K562 (cell line): ENCODE measurements around the gene YPEL2. TPM values are rescaled to one million over a fixed set of nuclear protein-coding genes. Genes with fewer than 3 reads are reported as not detected.

Experiments
- ATAC-seq: fragments of 200-7000 bp; cut with Tn5 transposase; 3 replicates; pipeline ENCODE4 v1.9.1; 2020; ENCODE audit warnings: moderate library complexity
- BruUV-seq: library from RNA; stranded (reverse); fragments of 400-500 nt; replicated peaks from 2 replicates; lab custom pipeline; 2021; lab: Mats Ljungman, UMichigan
- CTCF ChIA-PET: fragments of 300-600 bp; formaldehyde crosslinking; extraction: SDS; loops from one replicate; lab custom pipeline; 2021; ENCODE audit warnings: low intra/inter-chr PET ratio; lab: Yijun Ruan, JAX
- POLR2A ChIA-PET: fragments of 300-600, 350-650 bp; sonication (Branson Sonifier 250); formaldehyde crosslinking; extraction: SDS; loops from one replicate; lab custom pipeline; 2021; ENCODE audit warnings: antibody characterized with exemption, inconsistent platforms; lab: Yijun Ruan, JAX
- DNase-seq, 4 experiments: peaks; one replicate each; pipeline versions ENCODE4 v3.0.0 to v3.0.0-alpha.2; 2011 to 2018; ENCODE audit warnings: low spot score in 3 of 4, mixed read lengths in 3 of 4; ENCODE audit errors: extremely low read depth in 1 of 4
- FAIRE-seq: peaks from 2 replicates; lab custom pipeline; 2011; peaks lifted over from hg19 to GRCh38; lab: Jason Lieb, UNC
- H2AFZ ChIP-seq: 2 replicates; pipeline ENCODE4 v1.6.0; 2011; ENCODE audit warnings: low read depth, low read length, control low read depth, inconsistent platforms
- H3K27ac ChIP-seq: fragments of 200-600 bp; 3 replicates; pipeline ENCODE4 v1.8.0; 2011; ENCODE audit warnings: low read depth, mild to moderate bottlenecking, control low read depth, inconsistent platforms, low read length, moderate library complexity, mixed read lengths; ENCODE audit errors: extremely low read depth
- H3K27me3 ChIP-seq, 2 experiments: fragments of 300-600 bp in 1 of 2; 2 replicates in 1 of 2; 3 replicates in 1 of 2; pipeline versions ENCODE4 v1.6.0 to v1.8.0; 2011; ENCODE audit warnings: inconsistent platforms in 2 of 2, low read length in 2 of 2, mild to moderate bottlenecking in 1 of 2, mixed read lengths in 1 of 2, moderate library complexity in 1 of 2; ENCODE audit not compliant: control insufficient read depth in 2 of 2, insufficient read depth in 2 of 2
- H3K36me3 ChIP-seq: fragments of 300-600 bp; 3 replicates; pipeline ENCODE4 v1.8.0; 2011; ENCODE audit warnings: mild to moderate bottlenecking, low read length, inconsistent platforms; ENCODE audit not compliant: control insufficient read depth, insufficient read depth
- H3K4me1 ChIP-seq, 2 experiments: fragments of 200-600 bp in 1 of 2; replicated peaks in 1 of 2; 2 replicates in 1 of 2; 3 replicates in 1 of 2; pipeline versions ENCODE4 v1.5.1 to v1.8.0; 2011; ENCODE audit warnings: inconsistent platforms in 2 of 2, low read length in 2 of 2, mild to moderate bottlenecking in 1 of 2, mixed read lengths in 1 of 2, moderate library complexity in 1 of 2; ENCODE audit not compliant: control insufficient read depth in 2 of 2, insufficient read depth in 2 of 2
- H3K4me2 ChIP-seq: 2 replicates; pipeline ENCODE4 v1.6.1; 2011; ENCODE audit warnings: low read length, control low read depth, inconsistent platforms, mixed read lengths; ENCODE audit not compliant: insufficient read depth
- H3K4me3 ChIP-seq: fragments of 200-600 bp; sonication (generic), shearing (Covaris generic); 2 replicates; pipeline ENCODE4 v1.5.1; 2016; ENCODE audit warnings: control low read depth, inconsistent platforms
- H3K79me2 ChIP-seq: fragments of 200-600 bp; 3 replicates; pipeline ENCODE4 v1.8.0; 2011; ENCODE audit warnings: low read length, inconsistent platforms; ENCODE audit not compliant: control insufficient read depth, insufficient read depth
- H3K9ac ChIP-seq, 2 experiments: 2 replicates each; pipeline versions ENCODE4 v1.6.0 to v1.6.1; 2011; ENCODE audit warnings: low read depth in 2 of 2, low read length in 2 of 2, control low read depth in 1 of 2, inconsistent platforms in 1 of 2, mild to moderate bottlenecking in 1 of 2, mixed read lengths in 1 of 2; ENCODE audit not compliant: insufficient read depth in 1 of 2
- H3K9me1 ChIP-seq: one replicate; pipeline ENCODE4 v1.6.0; 2011; ENCODE audit warnings: inconsistent platforms, mild to moderate bottlenecking, low read length, moderate library complexity; ENCODE audit not compliant: control insufficient read depth, insufficient read depth
- H3K9me3 ChIP-seq: replicated peaks from 2 replicates; pipeline ENCODE4 v1.5.1; 2011; ENCODE audit warnings: low read depth, low read length, inconsistent platforms; ENCODE audit not compliant: control insufficient read depth, insufficient read depth
- H4K20me1 ChIP-seq: replicated peaks from 2 replicates; pipeline ENCODE4 v1.6.1; 2011; ENCODE audit warnings: low read length, inconsistent platforms, mixed read lengths; ENCODE audit not compliant: control insufficient read depth, insufficient read depth
- CBX2 ChIP-seq: fragments of 200-600 bp; sonication (generic); IDR thresholded peaks from one replicate; pipeline ENCODE4 v1.6.1; 2012; ENCODE audit warnings: mild to moderate bottlenecking, low read length, inconsistent platforms; ENCODE audit not compliant: insufficient read depth, poor library complexity, severe bottlenecking
- CBX8 ChIP-seq: fragments of 200-600 bp; sonication (generic); IDR thresholded peaks from 2 replicates; pipeline ENCODE4 v1.6.1; 2012; ENCODE audit warnings: borderline replicate concordance, mixed run types, low read depth, mild to moderate bottlenecking, moderate library complexity, mixed read lengths, low read length, control low read depth, inconsistent platforms; ENCODE audit not compliant: poor library complexity, severe bottlenecking; ENCODE audit errors: extremely low read depth
- DEAF1 ChIP-seq: fragments of 450-650 bp; formaldehyde crosslinking; IDR thresholded peaks from 2 replicates; pipeline ENCODE4 v1.4.0; 2020; ENCODE audit warnings: mild to moderate bottlenecking, moderate library complexity
- GTF2F1 ChIP-seq: IDR thresholded peaks from 2 replicates; pipeline ENCODE4 v1.6.1; 2011; ENCODE audit warnings: low read depth, low read length, improper control_type of control experiment
- HNRNPK ChIP-seq: fragments of 200-400 bp; formaldehyde crosslinking; IDR thresholded peaks from one replicate; pipeline ENCODE4 v1.6.1; 2018; ENCODE audit warnings: mild to moderate bottlenecking, low read depth, low read length; ENCODE audit not compliant: poor library complexity, severe bottlenecking
- LEF1 ChIP-seq: fragments of 450-650 bp; IDR thresholded peaks from 2 replicates; pipeline ENCODE4 v1.6.1; 2016; ENCODE audit warnings: mild to moderate bottlenecking
- RNF2 ChIP-seq: sonication (generic); IDR thresholded peaks from 2 replicates; pipeline ENCODE4 v1.6.1; 2016
- WGBS: fragments of 100-300 bp; shearing (Covaris generic); methylation state at CpG from one replicate; pipeline ENCODE4 v1.1.6; 2016; ENCODE audit warnings: low coverage, mixed read lengths; ENCODE audit not compliant: insufficient coverage; ENCODE audit errors: missing lambda C conversion rate; 5-methylcytosine and 5-hydroxymethylcytosine counted together
- in situ Hi-C: fragments of 300-500 bp; cut with MboI; formaldehyde crosslinking; loops from 4 replicates; pipeline ENCODE4 v1.15.0; 2018; ENCODE audit warnings: inconsistent platforms, mixed read lengths
- intact Hi-C: fragments of 100-400 bp; cut with micrococcal nuclease; formaldehyde crosslinking; loops from 2 replicates; pipeline ENCODE4 v1.14.2; 2022
- polyA plus RNA-seq, 8 experiments: library from polyadenylated mRNA; depleted of rRNA in 4 of 8; stranded (reverse) in 5 of 8; unstranded in 3 of 8; fragments of >200 nt; fragmentation: Nextera tagmentation in 2 of 8; fragmentation: Illumina TruSeq in 1 of 8; extraction: Ambion mirVana in 2 of 8; extraction: Trizol in 1 of 8; gene quantifications; 2 replicates each; pipeline versions ENCODE4 v1.2.1 to v1.2.3, GENCODE V29; 2011 to 2014; ENCODE audit warnings: inconsistent platforms in 1 of 8, missing spikeins in 1 of 8
- total RNA-seq, 7 experiments: library from RNA; depleted of rRNA in 6 of 7; stranded (reverse); fragments of >200 nt in 6 of 7; fragmentation: Illumina TruSeq in 2 of 7; extraction: Trizol in 2 of 7; gene quantifications; 2 replicates each; pipeline versions ENCODE4 v1.2.1 to v1.2.3, GENCODE V29; 2011 to 2021; ENCODE audit warnings: low replicate concordance in 1 of 7

Gene YPEL2
- total and polyA plus RNA-seq, 9 of the 15 experiments (the other 6 are each of a cell fraction or from before 2014, with no cell fraction given), result 0.11 to 2.4 (median 0.47) TPM

DNA sequence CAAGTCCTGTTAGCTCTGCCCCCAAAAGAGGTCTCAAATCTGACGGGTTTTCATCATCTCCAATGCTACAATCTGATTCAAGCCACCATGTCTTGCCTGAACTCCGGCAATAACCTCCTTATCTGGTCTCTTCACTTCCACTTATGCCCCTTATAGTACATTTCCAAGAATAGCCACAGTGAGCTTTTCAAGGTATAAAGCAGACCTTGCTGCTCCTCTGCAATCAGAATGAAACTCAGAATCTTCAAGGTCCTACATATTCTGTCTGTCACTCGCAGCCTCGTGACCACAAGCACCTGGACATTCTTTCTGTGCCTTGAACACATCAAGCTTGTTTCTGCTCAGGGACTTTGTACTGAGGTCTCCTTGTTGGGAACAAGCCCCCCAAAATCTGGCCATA, 84.7 kb downstream of the YPEL2 start (continued):
- TF ChIP-seq DEAF1 (CRISPR knock-in tag), result no peak
- TF ChIP-seq HNRNPK, result no peak
- no peak for TF ChIP-seq LEF1
- no peak for TF ChIP-seq GTF2F1
- TF ChIP-seq, all 486 proteins: peak for 16

- in situ Hi-C loops (no loop called here), intact Hi-C loops (no loop called here)
- CTCF ChIA-PET, result no interaction called here
- Histone ChIP-seq H3K4me2 (no peak overlapping the region), H2AFZ (no peak overlapping the region), H3K36me3 (no peaks in the 10 kb centered on the region), H3K27me3 (peaks cover 16 to 43% of the 10 kb centered on the region in 2 experiments; a peak in 4 of 5 replicates), H3K4me3 (no peak overlapping the region), H3K4me1 (peaks cover 0 to 11% of the 10 kb centered on the region in 2 experiments; a peak in 2 of 5 replicates), H4K20me1 (no peaks in the 10 kb centered on the region), H3K27ac (no peak overlapping the region), H3K9me3 (no peaks in the 10 kb centered on the region), H3K79me2 (no peaks in the 10 kb centered on the region), H3K9me1 (no peaks in the 10 kb centered on the region), H3K9ac (no peak overlapping the region)
- POLR2A ChIA-PET, result no interaction called here
- 5% methylated on average over 11 of the region's 12 CpGs for whole genome bisulfite sequencing
- TF ChIP-seq CBX2 (peak; percentile 74), LEF1 (no peak), CBX8 (peak; percentile 80), RNF2 (peak; percentile 33; the same call in 1 of the 2 replicates)
- FAIRE-seq (no peak), DNase-seq (no peak), ATAC-seq (no peak)
- no TSS peak for BruUV-seq
Observed at GRCh38 chr17:59417452-59417851, 86.0 kb downstream of the YPEL2 start.
